BE2C (cell line): Measurements from ENCODE around the gene NSF.
"Not testable (repeated sequence)": the region's sequence is repeated elsewhere in the genome, so short reads cannot be mapped to it uniquely, and the experiment has no call there.

Source experiments
- DNase-seq: peaks from one replicate; pipeline ENCODE4 v3.0.0-alpha.2; 2020
- H3K27me3 ChIP-seq: fragments of 250-450 bp; sonication (Bioruptor Pico); 2 replicates; pipeline ENCODE4 v1.5.1; 2020; ENCODE audit warnings: mild to moderate bottlenecking
- H3K36me3 ChIP-seq: fragments of 250-450 bp; sonication (Bioruptor Pico); 2 replicates; pipeline ENCODE4 v1.5.1; 2020; ENCODE audit warnings: mild to moderate bottlenecking
- H3K4me1 ChIP-seq: fragments of 250-450 bp; sonication (Bioruptor Pico); 2 replicates; pipeline ENCODE4 v1.5.1; 2020
- H3K4me3 ChIP-seq: 2 replicates; pipeline ENCODE4 v1.5.1; 2011; ENCODE audit warnings: low read depth, low read length
- H3K9me3 ChIP-seq: fragments of 250-450 bp; sonication (Bioruptor Pico); 2 replicates; pipeline ENCODE4 v1.5.1; 2020
- CTCF ChIP-seq: IDR thresholded peaks from 2 replicates; pipeline ENCODE4 v1.5.1; 2012; ENCODE audit warnings: mild to moderate bottlenecking, low read depth, low read length

The NSF gene

GRCh38 chr17:46766493-46767491 is 176.3 kb downstream of the NSF start:
- H3K36me3 ChIP-seq, result no peaks in the 10 kb centered on the region
- no peaks in the 10 kb centered on the region for H3K9me3 ChIP-seq
- peaks cover 6% of the 10 kb centered on the region; the same call in 1 of the 2 replicates for H3K27me3 ChIP-seq
- H3K4me3 ChIP-seq, result no peak overlapping the region
- DNase-seq, result no peak
- no peak for TF ChIP-seq CTCF
- peaks cover 18% of the 10 kb centered on the region for H3K4me1 ChIP-seq

- no peak for TF ChIP-seq CTCF
- Histone ChIP-seq H3K27me3 (peaks cover 6% of the 10 kb centered on the region; the same call in 1 of the 2 replicates), H3K9me3 (no peaks in the 10 kb centered on the region), H3K36me3 (no peaks in the 10 kb centered on the region), H3K4me1 (peaks cover 16% of the 10 kb centered on the region), H3K4me3 (no peak overlapping the region)
- DNase-seq, result no peak
Measured at GRCh38 chr17:46768540-46768870, 178.0 kb downstream of the NSF start.

- not testable (repeated sequence) for DNase-seq, H3K36me3 ChIP-seq, H3K27me3 ChIP-seq, H3K4me3 ChIP-seq, H3K9me3 ChIP-seq
- H3K4me1 ChIP-seq, result peaks cover 16% of the 10 kb centered on the region
Measured at GRCh38 chr17:46768896-46769295, 178.4 kb downstream of the NSF start.

GRCh38 chr17:46769531-46770438 is 179.3 kb downstream of the NSF start:
- Histone ChIP-seq H3K27me3 (peaks cover 6% of the 10 kb centered on the region; the same call in 1 of the 2 replicates), H3K4me3 (no peak overlapping the region)

GRCh38 chr17:46770439-46770817 is 180.0 kb downstream of the NSF start:
- H3K4me3 ChIP-seq, result peak overlapping the region; percentile 51
- peaks cover 3% of the 10 kb centered on the region for H3K4me1 ChIP-seq
- H3K36me3 ChIP-seq, result no peaks in the 10 kb centered on the region
- H3K9me3 ChIP-seq, result no peaks in the 10 kb centered on the region
- TF ChIP-seq CTCF, result no peak
- H3K27me3 ChIP-seq, result peaks cover 6% of the 10 kb centered on the region; the same call in 1 of the 2 replicates
- no peak for DNase-seq

More at GRCh38 chr17:46769531-46770438, 179.3 kb downstream of the NSF start:
- H3K9me3 ChIP-seq, result no peaks in the 10 kb centered on the region
- DNase-seq, result no peak
- no peak for TF ChIP-seq CTCF
- no peaks in the 10 kb centered on the region for H3K36me3 ChIP-seq
- H3K4me1 ChIP-seq, result peaks cover 10% of the 10 kb centered on the region

GRCh38 chr17:46770818-46771560 is 180.5 kb downstream of the NSF start:
- no peaks in the 10 kb centered on the region for H3K9me3 ChIP-seq
- peaks cover 6% of the 10 kb centered on the region; the same call in 1 of the 2 replicates for H3K27me3 ChIP-seq
- no peak for TF ChIP-seq CTCF
- no peaks in the 10 kb centered on the region for H3K36me3 ChIP-seq
- peak; percentile 58 for DNase-seq
- H3K4me3 ChIP-seq, result peak overlapping the region; percentile 51
- no peaks in the 10 kb centered on the region; the same call in none of the 2 replicates for H3K4me1 ChIP-seq
